Gastroesophageal sphincter (tissue), 4 donors: ENCODE measurements around the gene C1orf198. TPM values are rescaled to one million over a fixed set of nuclear protein-coding genes. Genes with fewer than 3 reads are reported as not detected.

Source experiments
- ATAC-seq: fragments of 150-250 bp; one replicate; pipeline ENCODE4 v1.9.1; 2016; ENCODE audit warnings: mild to moderate bottlenecking, moderate library complexity
- H3K27ac ChIP-seq, 4 donors: fragments of 200-600 bp; sonication (generic) in 3 of 4; 1 replicate in 3 of 4; 2 replicates in 1 of 4; pipeline ENCODE4 v1.5.1; 2016 to 2019
- H3K27me3 ChIP-seq: fragments of 200-600 bp; sonication (generic); one replicate; pipeline ENCODE4 v1.5.1; 2019
- H3K36me3 ChIP-seq, 2 donors: fragments of 200-600 bp; sonication (generic); one replicate each; pipeline ENCODE4 v1.5.1; 2019; ENCODE audit warnings: control low read depth in 1 of 2
- H3K4me1 ChIP-seq, 3 donors: fragments of 200-600 bp; sonication (generic); 1 replicate in 2 of 3; 2 replicates in 1 of 3; pipeline ENCODE4 v1.5.1; 2016 to 2019; ENCODE audit warnings: control low read depth in 2 of 3
- H3K4me3 ChIP-seq, 2 donors: fragments of 200-600 bp; sonication (generic); one replicate each; pipeline ENCODE4 v1.5.1; 2019; ENCODE audit warnings: mild to moderate bottlenecking in 1 of 2, moderate library complexity in 1 of 2
- H3K9me3 ChIP-seq, 3 donors: fragments of 200-600 bp; sonication (generic); one replicate each; pipeline ENCODE4 v1.5.1; 2017 to 2019; ENCODE audit warnings: control low read depth in 2 of 3
- CTCF ChIP-seq, 4 experiments: fragments of 200-600 bp in 2 of 4; fragments of 450-650 bp in 2 of 4; sonication (generic) in 1 of 4; IDR thresholded peaks; one replicate each; pipeline ENCODE4 v1.5.1; 2017 to 2019; ENCODE audit warnings: antibody characterized with exemption in 4 of 4, mild to moderate bottlenecking in 2 of 4, moderate library complexity in 2 of 4
- EP300 ChIP-seq: sonication (generic); formaldehyde crosslinking; IDR thresholded peaks from one replicate; pipeline ENCODE4 v1.6.1; 2017; ENCODE audit warnings: antibody characterized with exemption, mild to moderate bottlenecking
- POLR2A ChIP-seq, 2 donors: fragments of 450-650 bp; IDR thresholded peaks; one replicate each; pipeline ENCODE4 v1.6.1; 2017; ENCODE audit warnings: antibody characterized with exemption in 2 of 2, mild to moderate bottlenecking in 2 of 2, moderate library complexity in 1 of 2
- POLR2AphosphoS5 ChIP-seq: sonication (generic); formaldehyde crosslinking; IDR thresholded peaks from one replicate; pipeline ENCODE4 v1.6.1; 2017; ENCODE audit warnings: antibody characterized with exemption
- WGBS, 2 donors: methylation state at CpG; one replicate each; pipeline ENCODE4 v1.1.5; 2018; ENCODE audit warnings: low coverage in 1 of 2; 5-methylcytosine and 5-hydroxymethylcytosine counted together
- total RNA-seq, 4 donors: library from RNA; depleted of rRNA; stranded (reverse); fragments of >200 nt; gene quantifications; one replicate each; pipeline ENCODE4 v1.1.0, GENCODE V29; 2016

C1orf198 gene
- total RNA-seq, 4 donors from 2014 or later = 115 to 219 (median 172) TPM

GRCh38 chr1:230883967-230884366 lies 15.6 kb upstream of the C1orf198 start:
- 26 to 35% methylated on average over 3 of the region's 4 CpGs for WGBS, 2 donors
- Histone ChIP-seq H3K27me3 (no peaks in the 10 kb centered on the region), H3K36me3 (no peaks in the 10 kb centered on the region), H3K9me3 (peaks cover 0 to 14% (median 0%) of the 10 kb centered on the region in 3 donors), H3K27ac (no peak overlapping the region), H3K4me1 (peaks cover 0 to 13% (median 3%) of the 10 kb centered on the region in 3 donors), H3K4me3 (no peak overlapping the region)
- no peak for TF ChIP-seq POLR2A (IDR thresholded peaks at IDR 0.05)
- TF ChIP-seq CTCF (IDR thresholded peaks at IDR 0.05) = no peak
- no peak for TF ChIP-seq EP300
- TF ChIP-seq POLR2AphosphoS5 = no peak
- peak; percentile 49 for ATAC-seq

- no peak overlapping the region for H3K27ac ChIP-seq
- H3K36me3 ChIP-seq = no peaks in the 10 kb centered on the region
- TF ChIP-seq POLR2AphosphoS5 = no peak
- no peak for TF ChIP-seq POLR2A (IDR thresholded peaks at IDR 0.05)
- no peak for TF ChIP-seq EP300
- no peak for TF ChIP-seq CTCF (IDR thresholded peaks at IDR 0.05)
- no peak overlapping the region for H3K4me3 ChIP-seq
- peaks cover 3 to 28% (median 10%) of the 10 kb centered on the region in 3 donors for H3K4me1 ChIP-seq
- peaks cover 0 to 8% (median 0%) of the 10 kb centered on the region in 3 donors for H3K9me3 ChIP-seq
- ATAC-seq = no peak
- no peaks in the 10 kb centered on the region for H3K27me3 ChIP-seq
- 67% methylated on average over 2 to 8 of the region's 8 CpGs for WGBS, 2 donors
These were observed 11.5 kb upstream of the C1orf198 start for GRCh38 chr1:230879778-230880177.

GRCh38 chr1:230878591-230878990 lies 10.3 kb upstream of the C1orf198 start:
- no peaks in the 10 kb centered on the region for H3K27me3 ChIP-seq
- ATAC-seq = peak; percentile 94
- 9 to 21% methylated on average over 5 of the region's 5 CpGs for WGBS, 2 donors
- no peak overlapping the region for H3K4me3 ChIP-seq
- H3K36me3 ChIP-seq = no peaks in the 10 kb centered on the region
- peak overlapping the region; percentile 39 to 75 (median 68) for H3K27ac ChIP-seq
- H3K9me3 ChIP-seq = no peaks in the 10 kb centered on the region
- peaks cover 3 to 21% (median 10%) of the 10 kb centered on the region in 3 donors for H3K4me1 ChIP-seq
- TF ChIP-seq POLR2AphosphoS5 = peak; percentile 83
- no peak for TF ChIP-seq POLR2A (IDR thresholded peaks at IDR 0.05)

GRCh38 chr1:230877924-230878590 lies 9.7 kb upstream of the C1orf198 start:
- Histone ChIP-seq H3K36me3 (no peaks in the 10 kb centered on the region), H3K27ac (peak overlapping the region; percentile 39 to 75 (median 68)), H3K4me3 (no peak overlapping the region), H3K27me3 (no peaks in the 10 kb centered on the region), H3K9me3 (no peaks in the 10 kb centered on the region), H3K4me1 (peaks cover 3 to 20% (median 10%) of the 10 kb centered on the region in 3 donors)
- TF ChIP-seq EP300 (no peak), POLR2A (IDR thresholded peaks at IDR 0.05) (no peak), POLR2AphosphoS5 (no peak), CTCF (IDR thresholded peaks at IDR 0.05) (no peak)
- 91 to 94% methylated on average over 4 of the region's 4 CpGs for WGBS, 2 donors
- no peak for ATAC-seq

- ATAC-seq = no peak
- H3K27ac ChIP-seq = no peak overlapping the region
These were observed 9.0 kb upstream of the C1orf198 start for GRCh38 chr1:230877146-230877923.

More at GRCh38 chr1:230877146-230877923, 9.0 kb upstream of the C1orf198 start:
- Histone ChIP-seq H3K4me3 (no peak overlapping the region), H3K4me1 (peaks cover 3 to 20% (median 10%) of the 10 kb centered on the region in 3 donors), H3K9me3 (no peaks in the 10 kb centered on the region), H3K36me3 (no peaks in the 10 kb centered on the region), H3K27me3 (no peaks in the 10 kb centered on the region)
- no peak for TF ChIP-seq CTCF (IDR thresholded peaks at IDR 0.05)
- TF ChIP-seq POLR2AphosphoS5 = no peak
- no peak for TF ChIP-seq EP300
- TF ChIP-seq POLR2A (IDR thresholded peaks at IDR 0.05) = no peak
- 87 to 100% methylated on average over 2 to 12 of the region's 14 CpGs for WGBS, 2 donors
